ENCODE data around the gene FLRT1. TPM values are rescaled to one million over a fixed set of nuclear protein-coding genes. Genes with fewer than 3 reads are reported as not detected.

Gene FLRT1
- total and polyA plus RNA-seq, 2 donors (not counting 1 experiment from before 2014, with no cell fraction given) = 0.02 to 0.17 TPM

GRCh38 chr11:64009710-64010109, 26.0 kb upstream of the FLRT1 start:
- no peak overlapping the region for H3K4me3 ChIP-seq (replicated peaks in 1 of 4; ENCODE audit: control extremely low read depth in 1 of 4, insufficient read depth in 1 of 4, low read depth in 3 of 4, low read length in 4 of 4)
- DNase-seq (ENCODE audit: low read depth in 2 of 2) = no peak
- H2AFZ ChIP-seq (ENCODE audit: low read length) = no peak overlapping the region
- no peaks in the 10 kb centered on the region for H3K27me3 ChIP-seq (ENCODE audit: control insufficient read depth, insufficient read depth, low read length)
- H3K4me2 ChIP-seq (ENCODE audit: extremely low read depth, insufficient read depth, low read length) = no peak overlapping the region
- H3K27ac ChIP-seq (ENCODE audit: insufficient read depth, low read length) = no peak overlapping the region
- TF ChIP-seq, protein P1, sequence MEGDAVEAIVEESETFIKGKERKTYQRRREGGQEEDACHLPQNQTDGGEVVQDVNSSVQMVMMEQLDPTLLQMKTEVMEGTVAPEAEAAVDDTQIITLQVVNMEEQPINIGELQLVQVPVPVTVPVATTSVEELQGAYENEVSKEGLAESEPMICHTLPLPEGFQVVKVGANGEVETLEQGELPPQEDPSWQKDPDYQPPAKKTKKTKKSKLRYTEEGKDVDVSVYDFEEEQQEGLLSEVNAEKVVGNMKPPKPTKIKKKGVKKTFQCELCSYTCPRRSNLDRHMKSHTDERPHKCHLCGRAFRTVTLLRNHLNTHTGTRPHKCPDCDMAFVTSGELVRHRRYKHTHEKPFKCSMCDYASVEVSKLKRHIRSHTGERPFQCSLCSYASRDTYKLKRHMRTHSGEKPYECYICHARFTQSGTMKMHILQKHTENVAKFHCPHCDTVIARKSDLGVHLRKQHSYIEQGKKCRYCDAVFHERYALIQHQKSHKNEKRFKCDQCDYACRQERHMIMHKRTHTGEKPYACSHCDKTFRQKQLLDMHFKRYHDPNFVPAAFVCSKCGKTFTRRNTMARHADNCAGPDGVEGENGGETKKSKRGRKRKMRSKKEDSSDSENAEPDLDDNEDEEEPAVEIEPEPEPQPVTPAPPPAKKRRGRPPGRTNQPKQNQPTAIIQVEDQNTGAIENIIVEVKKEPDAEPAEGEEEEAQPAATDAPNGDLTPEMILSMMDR (conservative IDR thresholded peaks at IDR 0.05 in 1 of 2, IDR thresholded peaks at IDR 0.05 in 1 of 2; ENCODE audit: low read depth in 1 of 2, low read length in 2 of 2) = no peak
- TF ChIP-seq EZH2 (IDR thresholded peaks at IDR 0.05; ENCODE audit: low read length, missing control alignments) = no peak
- H3K9ac ChIP-seq (ENCODE audit: insufficient read depth, low read length) = no peak overlapping the region
- no peaks in the 10 kb centered on the region for H3K36me3 ChIP-seq (ENCODE audit: control insufficient read depth, insufficient read depth, low read length)
- peaks cover 7% of the 10 kb centered on the region for H3K4me1 ChIP-seq (ENCODE audit: control insufficient read depth, extremely low read depth, insufficient read depth, low read length)
- H3K79me2 ChIP-seq (ENCODE audit: control insufficient read depth, insufficient read depth, low read length) = no peaks in the 10 kb centered on the region
- H3K9me3 ChIP-seq (ENCODE audit: control insufficient read depth, insufficient read depth, low read depth, low read length) = no peaks in the 10 kb centered on the region
- no peaks in the 10 kb centered on the region for H4K20me1 ChIP-seq (ENCODE audit: control insufficient read depth, extremely low read depth, insufficient read depth, low read length)

GRCh38 chr11:64010783-64011182, 24.9 kb upstream of the FLRT1 start:
- no peaks in the 10 kb centered on the region for H3K79me2 ChIP-seq (ENCODE audit: control insufficient read depth, insufficient read depth, low read length)
- no peaks in the 10 kb centered on the region for H4K20me1 ChIP-seq (ENCODE audit: control insufficient read depth, extremely low read depth, insufficient read depth, low read length)
- H3K4me2 ChIP-seq (ENCODE audit: extremely low read depth, insufficient read depth, low read length) = no peak overlapping the region
- H3K27ac ChIP-seq (ENCODE audit: insufficient read depth, low read length) = no peak overlapping the region
- no peak overlapping the region for H2AFZ ChIP-seq (ENCODE audit: low read length)
- no peaks in the 10 kb centered on the region for H3K27me3 ChIP-seq (ENCODE audit: control insufficient read depth, insufficient read depth, low read length)
- H3K4me1 ChIP-seq (ENCODE audit: control insufficient read depth, extremely low read depth, insufficient read depth, low read length) = peaks cover 7% of the 10 kb centered on the region
- H3K36me3 ChIP-seq (ENCODE audit: control insufficient read depth, insufficient read depth, low read length) = no peaks in the 10 kb centered on the region
- TF ChIP-seq EZH2 (IDR thresholded peaks at IDR 0.05; ENCODE audit: low read length, missing control alignments) = no peak
- TF ChIP-seq, protein P1 (conservative IDR thresholded peaks at IDR 0.05 in 1 of 2, IDR thresholded peaks at IDR 0.05 in 1 of 2; ENCODE audit: low read depth in 1 of 2, low read length in 2 of 2) = no peak
- DNase-seq (ENCODE audit: low read depth in 2 of 2) = no peak
- no peaks in the 10 kb centered on the region for H3K9me3 ChIP-seq (ENCODE audit: control insufficient read depth, insufficient read depth, low read depth, low read length)
- H3K4me3 ChIP-seq (replicated peaks in 1 of 4; ENCODE audit: control extremely low read depth in 1 of 4, insufficient read depth in 1 of 4, low read depth in 3 of 4, low read length in 4 of 4) = no peak overlapping the region
- no peak overlapping the region for H3K9ac ChIP-seq (ENCODE audit: insufficient read depth, low read length)

GRCh38 chr11:64011371-64011770, 24.4 kb upstream of the FLRT1 start:
- H3K79me2 ChIP-seq (ENCODE audit: control insufficient read depth, insufficient read depth, low read length) = no peaks in the 10 kb centered on the region
- no peak overlapping the region for H3K4me3 ChIP-seq (replicated peaks in 1 of 4; ENCODE audit: control extremely low read depth in 1 of 4, insufficient read depth in 1 of 4, low read depth in 3 of 4, low read length in 4 of 4)
- H4K20me1 ChIP-seq (ENCODE audit: control insufficient read depth, extremely low read depth, insufficient read depth, low read length) = no peaks in the 10 kb centered on the region
- H3K4me1 ChIP-seq (ENCODE audit: control insufficient read depth, extremely low read depth, insufficient read depth, low read length) = peaks cover 7% of the 10 kb centered on the region
- no peak overlapping the region for H2AFZ ChIP-seq (ENCODE audit: low read length)
- TF ChIP-seq, protein P1 (conservative IDR thresholded peaks at IDR 0.05 in 1 of 2, IDR thresholded peaks at IDR 0.05 in 1 of 2; ENCODE audit: low read depth in 1 of 2, low read length in 2 of 2) = no peak
- TF ChIP-seq EZH2 (IDR thresholded peaks at IDR 0.05; ENCODE audit: low read length, missing control alignments) = no peak
- no peak for DNase-seq (ENCODE audit: low read depth in 2 of 2)
- no peak overlapping the region for H3K4me2 ChIP-seq (ENCODE audit: extremely low read depth, insufficient read depth, low read length)
- H3K27ac ChIP-seq (ENCODE audit: insufficient read depth, low read length) = no peak overlapping the region
- no peaks in the 10 kb centered on the region for H3K9me3 ChIP-seq (ENCODE audit: control insufficient read depth, insufficient read depth, low read depth, low read length)
- H3K36me3 ChIP-seq (ENCODE audit: control insufficient read depth, insufficient read depth, low read length) = no peaks in the 10 kb centered on the region
- H3K27me3 ChIP-seq (ENCODE audit: control insufficient read depth, insufficient read depth, low read length) = no peaks in the 10 kb centered on the region
- no peak overlapping the region for H3K9ac ChIP-seq (ENCODE audit: insufficient read depth, low read length)

Measured in fibroblast of lung (primary cell).